Measurements from ENCODE around the gene PPP2R5E.
A peak's percentile ranks its signal among the peaks of the same experiment; 100 is the strongest.
"Not testable (repeated sequence)": the region's sequence is repeated elsewhere in the genome, so short reads cannot be mapped to it uniquely, and the experiment has no call there.

PPP2R5E gene

GRCh38 chr14:63543000-63543825, at the start of gene PPP2R5E:
Gene PPP2R5E, minus strand, starts transcription at chr14:63543377. Its CDS starts 3,692 bp downstream, at chr14:63539685.
- peak; percentile 97 to 98 for DNase-seq (ENCODE audit: low read depth in 2 of 2)

GRCh38 chr14:63583046-63583445, 39.9 kb upstream of the PPP2R5E start:
- not testable (repeated sequence) for DNase-seq (ENCODE audit: low read depth in 2 of 2)

GRCh38 chr14:63581491-63581890, 38.3 kb upstream of the PPP2R5E start:
- DNase-seq (ENCODE audit: low read depth in 2 of 2): no peak

GRCh38 chr14:63578300-63578699, 35.1 kb upstream of the PPP2R5E start:
- no peak for DNase-seq (ENCODE audit: low read depth in 2 of 2)

- DNase-seq (ENCODE audit: low read depth in 2 of 2): peak in 1 of 2 experiments; percentile 5
Observed at GRCh38 chr14:63573581-63573980, 30.4 kb upstream of the PPP2R5E start.

- no peak for DNase-seq (ENCODE audit: low read depth in 2 of 2)
Observed at GRCh38 chr14:63565448-63565847, 22.3 kb upstream of the PPP2R5E start.

GRCh38 chr14:63564318-63564717, 21.1 kb upstream of the PPP2R5E start:
- no peak for DNase-seq (ENCODE audit: low read depth in 2 of 2)

- DNase-seq (ENCODE audit: low read depth in 2 of 2): no peak
Observed at GRCh38 chr14:63563370-63564026, 20.3 kb upstream of the PPP2R5E start.

- DNase-seq (ENCODE audit: low read depth in 2 of 2): no peak
Observed at GRCh38 chr14:63562405-63562804, 19.2 kb upstream of the PPP2R5E start.

GRCh38 chr14:63555572-63555971, 12.4 kb upstream of the PPP2R5E start:
- DNase-seq (ENCODE audit: low read depth in 2 of 2): no peak

- DNase-seq (ENCODE audit: low read depth in 2 of 2): no peak
Observed at GRCh38 chr14:63551332-63551731, 8.2 kb upstream of the PPP2R5E start.

GRCh38 chr14:63547798-63548335, 4.7 kb upstream of the PPP2R5E start:
- DNase-seq (ENCODE audit: low read depth in 2 of 2): no peak

- no peak for DNase-seq (ENCODE audit: low read depth in 2 of 2)
Observed at GRCh38 chr14:63545431-63545830, 2.3 kb upstream of the PPP2R5E start.

GRCh38 chr14:63544591-63545299, 1.6 kb upstream of the PPP2R5E start:
- DNase-seq (ENCODE audit: low read depth in 2 of 2): no peak

- DNase-seq (ENCODE audit: low read depth in 2 of 2): no peak
Observed at GRCh38 chr14:63543826-63544406, 739 bp upstream of the PPP2R5E start.

- DNase-seq (ENCODE audit: low read depth in 2 of 2): no peak
Observed at GRCh38 chr14:63542231-63542999, 762 bp downstream of the PPP2R5E start.

GRCh38 chr14:63535918-63536317, 7.3 kb downstream of the PPP2R5E start:
- no peak for DNase-seq (ENCODE audit: low read depth in 2 of 2)

GRCh38 chr14:63533474-63533873, 9.7 kb downstream of the PPP2R5E start:
- DNase-seq (ENCODE audit: low read depth in 2 of 2): no peak

- no peak for DNase-seq (ENCODE audit: low read depth in 2 of 2)
Observed at GRCh38 chr14:63524537-63525155, 18.5 kb downstream of the PPP2R5E start.

- DNase-seq (ENCODE audit: low read depth in 2 of 2): no peak
Observed at GRCh38 chr14:63523735-63524426, 19.3 kb downstream of the PPP2R5E start.

Data from fibroblast of skin of left quadriceps (primary cell).